ENCODE data around the gene TAF11.
A peak's percentile ranks its signal among the peaks of the same experiment; 100 is the strongest.
"Not testable (repeated sequence)": the region's sequence is repeated elsewhere in the genome, so short reads cannot be mapped to it uniquely, and the experiment has no call there.

TAF11 gene

GRCh38 chr6:34888874-34889555 is 1.2 kb upstream of the TAF11 start, which contains the start of gene ANKS1A:
TSS of gene ANKS1A (plus strand) at chr6:34889255. CDS start at chr6:34889403, 148 bp downstream.
- peaks cover 51% of the 10 kb centered on the region for H3K4me1 Mint-ChIP-seq (ENCODE audit: low read depth)
- H3K27ac Mint-ChIP-seq, result peak within 1 kb of the TSS; percentile 98
- DNase-seq, result peak; percentile 95
- peaks cover 38% of the 10 kb centered on the region for H3K36me3 Mint-ChIP-seq (ENCODE audit: low read depth)
- H3K4me3 Mint-ChIP-seq, result peak within 1 kb of the TSS; percentile 100
- H3K9me3 Mint-ChIP-seq, result peaks cover 2% of the 10 kb centered on the region
- H3K27me3 Mint-ChIP-seq, result no peaks in the 10 kb centered on the region

DNA sequence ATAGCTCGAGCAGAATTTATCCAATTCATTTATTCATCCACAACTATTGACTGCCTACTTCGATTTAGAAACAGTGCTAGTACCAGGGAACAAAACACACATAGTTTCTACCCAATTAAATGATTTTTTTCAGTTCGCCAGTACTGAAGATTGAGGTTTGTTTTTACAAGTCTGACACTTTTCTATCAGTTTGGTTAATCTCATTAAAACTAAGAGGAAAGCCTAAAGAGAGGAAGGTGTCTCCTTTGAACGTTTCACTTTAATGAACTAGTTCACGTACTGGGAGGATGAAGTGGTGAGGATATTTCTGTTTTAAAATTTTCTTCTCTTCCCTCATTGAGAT is 643 bp upstream of the TAF11 start:
- Mint-ChIP-seq H3K4me1 (ENCODE audit: low read depth) (peaks cover 55% of the 10 kb centered on the region), H3K36me3 (ENCODE audit: low read depth) (peaks cover 44% of the 10 kb centered on the region), H3K4me3 (peak overlapping the region; percentile 100), H3K27me3 (no peaks in the 10 kb centered on the region), H3K27ac (peak overlapping the region; percentile 98), H3K9me3 (peaks cover 3% of the 10 kb centered on the region)
- no peak for DNase-seq

GRCh38 chr6:34885837-34886236 is 2.0 kb downstream of the TAF11 start:
- peaks cover 62% of the 10 kb centered on the region for H3K36me3 Mint-ChIP-seq (ENCODE audit: low read depth)
- H3K27me3 Mint-ChIP-seq, DNase-seq, H3K9me3 Mint-ChIP-seq: not testable (repeated sequence)
- peaks cover 47% of the 10 kb centered on the region for H3K4me1 Mint-ChIP-seq (ENCODE audit: low read depth)
- H3K4me3 Mint-ChIP-seq, result peak overlapping the region; percentile 100
- H3K27ac Mint-ChIP-seq, result peak overlapping the region; percentile 55

DNA sequence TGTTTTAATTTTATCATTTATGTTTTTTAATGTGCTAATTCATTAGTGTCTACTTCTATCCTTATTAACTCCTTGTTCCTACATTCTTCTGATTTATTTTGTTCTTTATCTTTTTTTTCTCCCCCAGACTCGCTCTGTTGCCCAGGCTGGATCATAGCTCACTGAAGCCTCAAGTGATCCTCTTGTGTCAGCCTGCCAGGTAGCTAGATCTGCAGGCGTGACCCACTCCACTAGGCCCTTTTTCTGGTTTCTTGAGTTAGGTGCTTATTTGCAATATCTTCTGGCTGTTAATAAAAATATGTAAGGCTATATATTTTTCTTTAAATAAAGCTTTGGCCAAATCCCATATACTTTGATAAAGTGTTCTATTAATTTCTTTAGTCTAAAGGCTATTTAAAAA is 2.8 kb downstream of the TAF11 start:
- H3K27ac Mint-ChIP-seq, result peak overlapping the region; percentile 55

GRCh38 chr6:34884073-34884472 is 3.8 kb downstream of the TAF11 start:
- Mint-ChIP-seq H3K36me3 (ENCODE audit: low read depth) (peaks cover 75% of the 10 kb centered on the region), H3K27ac (peak overlapping the region; percentile 47), H3K4me1 (ENCODE audit: low read depth) (peaks cover 41% of the 10 kb centered on the region)
- not testable (repeated sequence) for DNase-seq, H3K27me3 Mint-ChIP-seq, H3K9me3 Mint-ChIP-seq, H3K4me3 Mint-ChIP-seq

More for the DNA sequence above, 2.8 kb downstream of the TAF11 start:
- peaks cover 3% of the 10 kb centered on the region for H3K9me3 Mint-ChIP-seq
- peaks cover 41% of the 10 kb centered on the region for H3K4me1 Mint-ChIP-seq (ENCODE audit: low read depth)
- no peak for DNase-seq
- peak overlapping the region; percentile 100 for H3K4me3 Mint-ChIP-seq
- H3K27me3 Mint-ChIP-seq, result no peaks in the 10 kb centered on the region
- H3K36me3 Mint-ChIP-seq (ENCODE audit: low read depth), result peaks cover 70% of the 10 kb centered on the region

DNA sequence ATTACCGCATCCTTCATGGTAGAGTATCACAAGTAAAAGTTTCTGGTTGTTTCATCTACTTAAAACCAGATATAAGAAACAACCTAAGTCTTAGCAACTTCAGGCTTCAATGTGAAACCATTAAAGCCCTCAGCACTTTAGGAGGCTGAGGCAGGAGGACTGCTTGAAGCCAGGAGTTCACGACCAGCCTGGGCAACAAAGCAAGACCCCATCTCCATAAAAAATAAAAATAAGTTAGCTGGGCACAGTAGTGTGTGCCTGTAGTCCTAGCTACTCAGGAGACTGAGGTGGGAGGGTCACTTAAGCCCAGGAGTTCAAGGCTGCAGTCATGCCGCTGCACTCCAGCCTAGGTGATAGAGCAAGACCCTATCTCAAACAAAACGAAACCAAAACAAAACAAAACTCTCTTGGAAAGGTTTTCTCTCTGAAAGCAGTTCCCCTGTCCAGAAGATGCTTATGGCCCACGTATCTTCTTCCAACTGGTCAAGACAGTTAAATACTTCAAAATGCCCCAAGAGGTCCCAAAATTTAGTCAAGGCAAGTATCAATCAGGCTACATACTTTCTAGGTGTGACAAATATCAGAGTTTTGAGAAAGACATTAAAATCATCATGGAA is 9.9 kb downstream of the TAF11 start:
- Mint-ChIP-seq H3K27me3 (no peaks in the 10 kb centered on the region), H3K4me3 (no peak overlapping the region), H3K9me3 (no peaks in the 10 kb centered on the region), H3K4me1 (ENCODE audit: low read depth) (peaks cover 6% of the 10 kb centered on the region), H3K36me3 (ENCODE audit: low read depth) (peaks cover 87% of the 10 kb centered on the region), H3K27ac (peak overlapping the region; percentile 72)
- DNase-seq, result no peak

- DNase-seq, result no peak
- peaks cover 87% of the 10 kb centered on the region for H3K36me3 Mint-ChIP-seq (ENCODE audit: low read depth)
- H3K9me3 Mint-ChIP-seq, result no peaks in the 10 kb centered on the region
- H3K27ac Mint-ChIP-seq, result no peak overlapping the region
- no peak overlapping the region for H3K4me3 Mint-ChIP-seq
- H3K27me3 Mint-ChIP-seq, result no peaks in the 10 kb centered on the region
- peaks cover 4% of the 10 kb centered on the region for H3K4me1 Mint-ChIP-seq (ENCODE audit: low read depth)
Observed at GRCh38 chr6:34877259-34877658, 10.6 kb downstream of the TAF11 start.

GRCh38 chr6:34876472-34876871 is 11.4 kb downstream of the TAF11 start:
- Mint-ChIP-seq H3K4me3 (no peak overlapping the region), H3K36me3 (ENCODE audit: low read depth) (peaks cover 92% of the 10 kb centered on the region), H3K27me3 (no peaks in the 10 kb centered on the region), H3K27ac (no peak overlapping the region), H3K9me3 (no peaks in the 10 kb centered on the region), H3K4me1 (ENCODE audit: low read depth) (peaks cover 4% of the 10 kb centered on the region)
- no peak for DNase-seq

DNA sequence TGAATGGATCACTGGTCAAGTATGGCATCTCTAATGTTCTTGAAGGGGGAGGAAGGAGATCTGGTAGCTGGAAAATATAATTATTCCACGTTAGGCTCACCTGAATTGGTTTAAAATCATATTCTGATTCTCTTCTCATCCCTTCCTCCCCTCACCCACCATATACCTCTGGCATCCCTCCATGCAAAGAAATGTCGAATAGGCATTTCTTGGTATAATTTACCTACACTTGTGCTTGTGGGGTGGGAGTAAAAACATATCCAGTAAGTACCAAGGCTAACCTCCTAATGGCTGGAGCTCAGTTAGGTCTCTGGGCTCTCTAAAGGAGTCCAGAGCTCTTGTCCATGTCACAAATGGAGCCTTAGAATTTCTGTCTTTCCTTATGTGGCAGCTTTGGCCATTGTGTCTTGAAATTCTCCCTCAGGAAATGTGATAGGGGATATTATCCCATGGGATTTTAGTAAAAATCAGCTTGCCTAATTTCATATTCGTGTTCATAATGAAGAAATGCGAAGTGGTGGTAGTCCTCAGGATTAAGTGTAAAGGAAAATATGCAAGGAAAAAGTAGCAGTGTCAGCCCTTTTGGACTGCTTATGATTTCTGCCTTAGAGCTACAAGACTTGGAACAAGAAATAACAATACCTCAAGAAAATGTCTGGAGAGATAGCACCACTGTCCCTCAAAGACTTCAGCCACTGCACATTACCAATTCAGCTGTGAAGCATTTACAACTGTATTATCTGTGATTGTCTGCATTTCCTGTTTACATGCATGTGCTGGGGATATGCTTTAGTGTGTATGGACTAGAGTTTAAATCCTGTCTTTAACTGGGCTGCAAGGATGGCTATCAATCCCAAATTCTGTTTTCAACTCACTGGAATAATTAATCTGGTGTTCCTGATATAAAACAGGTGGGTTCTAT is 12.3 kb downstream of the TAF11 start:
- H3K9me3 Mint-ChIP-seq, result no peaks in the 10 kb centered on the region
- peaks cover 94% of the 10 kb centered on the region for H3K36me3 Mint-ChIP-seq (ENCODE audit: low read depth)
- H3K4me1 Mint-ChIP-seq (ENCODE audit: low read depth), result peaks cover 4% of the 10 kb centered on the region
- H3K4me3 Mint-ChIP-seq, result no peak overlapping the region
- H3K27ac Mint-ChIP-seq, result peak overlapping the region; percentile 26
- H3K27me3 Mint-ChIP-seq, result no peaks in the 10 kb centered on the region
- no peak for DNase-seq

GRCh38 chr6:34872332-34872731 is 15.5 kb downstream of the TAF11 start:
- no peaks in the 10 kb centered on the region for H3K9me3 Mint-ChIP-seq
- H3K27me3 Mint-ChIP-seq, result no peaks in the 10 kb centered on the region
- DNase-seq, result no peak
- peaks cover 89% of the 10 kb centered on the region for H3K36me3 Mint-ChIP-seq (ENCODE audit: low read depth)
- H3K4me1 Mint-ChIP-seq (ENCODE audit: low read depth), result no peaks in the 10 kb centered on the region
- H3K27ac Mint-ChIP-seq, result peak overlapping the region; percentile 33
- no peak overlapping the region for H3K4me3 Mint-ChIP-seq

GRCh38 chr6:34871853-34872252 is 16.0 kb downstream of the TAF11 start:
- H3K9me3 Mint-ChIP-seq, result no peaks in the 10 kb centered on the region
- no peak for DNase-seq
- H3K27ac Mint-ChIP-seq, result no peak overlapping the region
- no peaks in the 10 kb centered on the region for H3K27me3 Mint-ChIP-seq
- no peak overlapping the region for H3K4me3 Mint-ChIP-seq
- no peaks in the 10 kb centered on the region for H3K4me1 Mint-ChIP-seq (ENCODE audit: low read depth)
- peaks cover 89% of the 10 kb centered on the region for H3K36me3 Mint-ChIP-seq (ENCODE audit: low read depth)

DNA sequence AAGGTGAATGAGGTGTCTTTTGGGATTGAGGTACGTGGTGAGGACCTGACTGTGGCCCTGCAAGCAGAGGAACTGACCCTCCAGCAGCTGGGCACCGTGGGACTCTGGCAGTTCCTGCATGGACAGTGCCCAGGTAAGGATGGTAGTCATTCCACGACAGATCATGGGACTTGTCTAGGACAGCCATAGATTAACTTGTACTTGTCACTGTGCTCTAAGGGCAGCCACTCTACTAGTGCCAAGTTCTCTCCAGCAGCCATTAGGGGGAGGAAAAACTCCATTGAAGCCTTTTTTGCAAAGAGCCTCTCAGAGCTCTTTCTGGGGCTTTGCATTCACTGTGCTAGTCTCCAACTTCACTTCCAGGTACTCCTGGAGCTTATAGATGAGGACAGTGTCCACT is 20.4 kb downstream of the TAF11 start:
- H3K36me3 Mint-ChIP-seq (ENCODE audit: low read depth), result peaks cover 85% of the 10 kb centered on the region
- no peak for DNase-seq
- H3K4me1 Mint-ChIP-seq (ENCODE audit: low read depth), result no peaks in the 10 kb centered on the region
- no peaks in the 10 kb centered on the region for H3K27me3 Mint-ChIP-seq
- H3K4me3 Mint-ChIP-seq, result no peak overlapping the region
- H3K27ac Mint-ChIP-seq, result peak overlapping the region; percentile 27
- H3K9me3 Mint-ChIP-seq, result no peaks in the 10 kb centered on the region

GRCh38 chr6:34866509-34866908 is 21.3 kb downstream of the TAF11 start:
- H3K27me3 Mint-ChIP-seq, result no peaks in the 10 kb centered on the region
- no peak overlapping the region for H3K4me3 Mint-ChIP-seq
- DNase-seq, result no peak
- no peaks in the 10 kb centered on the region for H3K9me3 Mint-ChIP-seq
- peaks cover 77% of the 10 kb centered on the region for H3K36me3 Mint-ChIP-seq (ENCODE audit: low read depth)
- H3K27ac Mint-ChIP-seq, result no peak overlapping the region
- no peaks in the 10 kb centered on the region for H3K4me1 Mint-ChIP-seq (ENCODE audit: low read depth)

- Mint-ChIP-seq H3K27ac (no peak overlapping the region), H3K27me3 (no peaks in the 10 kb centered on the region), H3K4me1 (ENCODE audit: low read depth) (no peaks in the 10 kb centered on the region), H3K9me3 (no peaks in the 10 kb centered on the region), H3K4me3 (no peak overlapping the region), H3K36me3 (ENCODE audit: low read depth) (peaks cover 69% of the 10 kb centered on the region)
- no peak for DNase-seq
Observed at GRCh38 chr6:34865107-34865506, 22.7 kb downstream of the TAF11 start.

GRCh38 chr6:34864007-34864406 is 23.8 kb downstream of the TAF11 start:
- Mint-ChIP-seq H3K9me3 (no peaks in the 10 kb centered on the region), H3K27ac (no peak overlapping the region)

More at GRCh38 chr6:34864007-34864406, 23.8 kb downstream of the TAF11 start:
- H3K27me3 Mint-ChIP-seq, result no peaks in the 10 kb centered on the region
- H3K4me3 Mint-ChIP-seq, result no peak overlapping the region
- no peaks in the 10 kb centered on the region for H3K4me1 Mint-ChIP-seq (ENCODE audit: low read depth)
- peaks cover 72% of the 10 kb centered on the region for H3K36me3 Mint-ChIP-seq (ENCODE audit: low read depth)
- no peak for DNase-seq
